Upper lobe of left lung (tissue), 4 donors: Measurements from ENCODE around the gene TMTC1.

Experiments
- CTCF ChIP-seq, 6 experiments: fragments of 450-650 bp in 4 of 6; fragments of 200-600 bp in 2 of 6; sonication (generic) in 2 of 6; IDR thresholded peaks; one replicate each; pipeline ENCODE4 v1.5.1; 2016 to 2019; ENCODE audit warnings: antibody characterized with exemption in 6 of 6
- EP300 ChIP-seq, 4 donors: sonication (generic); formaldehyde crosslinking; IDR thresholded peaks; one replicate each; pipeline ENCODE4 v1.5.1; 2017; ENCODE audit warnings: antibody characterized with exemption in 4 of 4, control low read depth in 2 of 4

DNA sequence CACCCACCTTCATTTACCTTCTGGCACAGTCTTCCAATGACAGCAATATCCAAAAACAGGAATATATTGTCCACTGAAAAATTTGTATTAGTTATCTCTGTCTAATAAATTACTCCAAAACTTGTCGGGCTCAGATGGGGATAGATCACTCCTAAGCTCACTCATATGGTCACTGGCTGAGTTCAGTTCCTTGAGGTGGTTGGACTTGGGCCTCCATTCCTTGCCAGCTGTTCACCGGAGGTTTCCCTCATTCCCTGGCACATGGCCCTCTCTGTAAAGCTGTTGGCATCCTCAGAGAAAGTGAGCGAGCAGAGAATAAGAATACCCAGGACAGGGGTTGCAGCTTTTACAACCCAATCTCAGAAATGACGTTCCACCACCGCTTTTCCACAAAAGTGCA is 81.5 kb downstream of the TMTC1 start:
- TF ChIP-seq EP300 (IDR thresholded peaks at IDR 0.05) (no peak), CTCF (IDR thresholded peaks at IDR 0.05) (no peak)
